Coronary artery (tissue), 2 donors: ENCODE measurements around the gene COPB1.

ENCODE experiments used
- DNase-seq: peaks from one replicate; pipeline ENCODE4 v3.0.0-alpha.2; 2017; ENCODE audit warnings: low spot score
- H3K27ac ChIP-seq, 2 donors: fragments of 200-600 bp; sonication (generic); one replicate each; pipeline ENCODE4 v1.5.1; 2016 to 2019
- H3K4me3 ChIP-seq: fragments of 200-600 bp; sonication (generic); 2 replicates; pipeline ENCODE4 v1.5.1; 2016; ENCODE audit warnings: mild to moderate bottlenecking, moderate library complexity
- CTCF ChIP-seq: fragments of 200-600 bp; sonication (generic); IDR thresholded peaks from one replicate; pipeline ENCODE4 v1.5.1; 2019; ENCODE audit warnings: antibody characterized with exemption

COPB1 gene

GRCh38 chr11:14471127-14471526, 28.5 kb downstream of the COPB1 start:
- Histone ChIP-seq H3K4me3 (no peak overlapping the region), H3K27ac (no peak overlapping the region)
- no peak for DNase-seq
- no peak for TF ChIP-seq CTCF

- TF ChIP-seq CTCF: no peak
- H3K27ac ChIP-seq: no peak overlapping the region
- no peak overlapping the region for H3K4me3 ChIP-seq
- no peak for DNase-seq
These were observed 36.0 kb downstream of the COPB1 start for GRCh38 chr11:14463623-14464022.

- H3K4me3 ChIP-seq: no peak overlapping the region
- DNase-seq: no peak
- TF ChIP-seq CTCF: no peak
- H3K27ac ChIP-seq: no peak overlapping the region
These were observed 39.5 kb downstream of the COPB1 start for GRCh38 chr11:14460147-14460546.

GRCh38 chr11:14458377-14458776, 41.2 kb downstream of the COPB1 start:
- Histone ChIP-seq H3K27ac (no peak overlapping the region), H3K4me3 (no peak overlapping the region)
- TF ChIP-seq CTCF: no peak
- DNase-seq: no peak

DNA sequence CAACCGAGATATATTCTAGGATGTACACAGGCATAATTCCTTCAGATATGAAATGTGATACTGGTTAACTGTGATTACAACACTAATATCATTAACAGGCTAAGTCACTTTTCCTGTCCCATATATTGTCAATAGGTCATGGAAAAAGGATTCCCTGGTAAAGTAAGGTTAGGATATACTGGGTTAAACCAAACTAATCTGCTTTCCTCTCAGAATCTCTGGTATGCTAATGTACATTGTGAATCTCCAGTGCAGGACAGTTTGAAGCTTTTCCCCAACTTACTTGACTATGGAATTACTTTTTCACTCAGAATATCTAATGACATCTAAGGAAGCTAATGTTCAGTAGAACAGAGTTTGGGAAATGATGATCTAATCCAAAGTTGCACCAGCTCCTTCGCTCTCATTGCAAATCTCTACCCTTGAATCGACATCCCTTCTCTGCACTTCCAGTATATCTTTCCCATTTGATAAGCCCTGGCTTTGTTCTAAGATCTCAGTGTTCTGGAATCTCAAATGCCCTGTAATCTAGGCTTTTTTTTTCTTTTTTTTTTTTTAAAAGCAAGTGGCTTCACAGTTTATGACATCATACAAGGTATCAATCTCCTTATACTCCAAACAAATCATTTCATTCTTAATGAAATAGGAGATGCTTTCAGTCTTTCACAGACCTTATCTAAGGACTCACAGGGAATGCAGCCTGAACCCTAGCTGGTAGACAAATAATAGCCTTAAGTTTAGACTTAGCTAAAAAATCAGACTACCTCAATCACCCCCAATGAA, 43.8 kb downstream of the COPB1 start:
- Histone ChIP-seq H3K27ac (peak overlapping the region in 1 of 2 donors; percentile 19), H3K4me3 (no peak overlapping the region)
- no peak for TF ChIP-seq CTCF
- no peak for DNase-seq

- Histone ChIP-seq H3K27ac (peak overlapping the region in 1 of 2 donors; percentile 19), H3K4me3 (no peak overlapping the region)
- TF ChIP-seq CTCF: peak; percentile 33
- DNase-seq: no peak
These were observed 44.6 kb downstream of the COPB1 start for GRCh38 chr11:14454861-14455632.
